Sigmoid colon (tissue), 4 donors: ENCODE data around the gene GCH1.

ENCODE experiments used
- EP300 ChIP-seq, 4 donors: sonication (generic); formaldehyde crosslinking; IDR thresholded peaks; one replicate each; pipeline ENCODE4 v1.6.1; 2017; ENCODE audit warnings: antibody characterized with exemption in 4 of 4
- POLR2A ChIP-seq, 2 donors: fragments of 450-650 bp; IDR thresholded peaks; one replicate each; pipeline ENCODE4 v1.6.1; 2016; ENCODE audit warnings: antibody characterized with exemption in 2 of 2, mild to moderate bottlenecking in 2 of 2, moderate library complexity in 2 of 2
- POLR2AphosphoS5 ChIP-seq, 4 donors: sonication (generic); formaldehyde crosslinking; IDR thresholded peaks; one replicate each; pipeline ENCODE4 v1.6.1; 2017; ENCODE audit warnings: antibody characterized with exemption in 4 of 4
- TF ChIP-seq, protein P1 (sequence below), 4 experiments: fragments of 450-650 bp in 3 of 4; fragments of 200-600 bp in 1 of 4; IDR thresholded peaks; one replicate each; pipeline ENCODE4 v1.5.1; 2016 to 2019; ENCODE audit warnings: antibody characterized with exemption in 4 of 4, mild to moderate bottlenecking in 3 of 4, moderate library complexity in 2 of 4

DNA sequence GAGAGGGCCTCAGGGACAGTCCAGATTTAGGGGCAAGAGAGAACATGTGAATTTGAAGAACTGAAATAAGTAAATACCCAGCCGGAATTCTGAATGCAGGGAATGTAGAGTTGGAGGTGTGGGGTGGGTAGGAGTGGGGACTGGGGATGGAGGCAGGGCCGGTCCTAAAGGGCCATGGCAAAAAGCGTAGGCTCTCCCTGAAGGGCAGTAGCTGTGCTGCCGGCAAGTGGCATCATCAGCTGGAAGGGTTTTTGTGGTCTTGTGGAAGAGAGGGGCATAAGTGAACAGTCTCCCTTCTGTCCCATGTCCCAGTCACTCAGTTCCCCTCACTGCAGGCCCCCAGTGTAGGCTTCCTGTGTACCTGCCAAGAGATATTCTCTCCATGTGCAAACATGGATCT is 104.6 kb downstream of the GCH1 start:
- TF ChIP-seq, protein P1, sequence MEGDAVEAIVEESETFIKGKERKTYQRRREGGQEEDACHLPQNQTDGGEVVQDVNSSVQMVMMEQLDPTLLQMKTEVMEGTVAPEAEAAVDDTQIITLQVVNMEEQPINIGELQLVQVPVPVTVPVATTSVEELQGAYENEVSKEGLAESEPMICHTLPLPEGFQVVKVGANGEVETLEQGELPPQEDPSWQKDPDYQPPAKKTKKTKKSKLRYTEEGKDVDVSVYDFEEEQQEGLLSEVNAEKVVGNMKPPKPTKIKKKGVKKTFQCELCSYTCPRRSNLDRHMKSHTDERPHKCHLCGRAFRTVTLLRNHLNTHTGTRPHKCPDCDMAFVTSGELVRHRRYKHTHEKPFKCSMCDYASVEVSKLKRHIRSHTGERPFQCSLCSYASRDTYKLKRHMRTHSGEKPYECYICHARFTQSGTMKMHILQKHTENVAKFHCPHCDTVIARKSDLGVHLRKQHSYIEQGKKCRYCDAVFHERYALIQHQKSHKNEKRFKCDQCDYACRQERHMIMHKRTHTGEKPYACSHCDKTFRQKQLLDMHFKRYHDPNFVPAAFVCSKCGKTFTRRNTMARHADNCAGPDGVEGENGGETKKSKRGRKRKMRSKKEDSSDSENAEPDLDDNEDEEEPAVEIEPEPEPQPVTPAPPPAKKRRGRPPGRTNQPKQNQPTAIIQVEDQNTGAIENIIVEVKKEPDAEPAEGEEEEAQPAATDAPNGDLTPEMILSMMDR (IDR thresholded peaks at IDR 0.05) = no peak
- TF ChIP-seq POLR2A (IDR thresholded peaks at IDR 0.05) = no peak
- no peak for TF ChIP-seq EP300 (IDR thresholded peaks at IDR 0.05)
- no peak for TF ChIP-seq POLR2AphosphoS5 (IDR thresholded peaks at IDR 0.05)
